SU-DHL-6 (cell line): ENCODE data around the gene ZNF524.

ENCODE experiments used
- EZH2phosphoT487 ChIP-seq: fragments of 200-600 bp; sonication (generic), shearing (Covaris generic); conservative IDR thresholded peaks from 2 replicates; pipeline ENCODE4 v1.6.1; 2018; ENCODE audit warnings: mild to moderate bottlenecking, antibody characterized with exemption, low read length, moderate library complexity, mixed read lengths
- TF ChIP-seq, protein P1 (sequence below): fragments of 200-600 bp; sonication (generic); IDR thresholded peaks from one replicate; pipeline ENCODE4 v1.5.1; 2017; ENCODE audit warnings: antibody characterized with exemption, mild to moderate bottlenecking, low read length, moderate library complexity; ENCODE audit not compliant: insufficient read depth, poor library complexity, severe bottlenecking

- TF ChIP-seq, protein P1, sequence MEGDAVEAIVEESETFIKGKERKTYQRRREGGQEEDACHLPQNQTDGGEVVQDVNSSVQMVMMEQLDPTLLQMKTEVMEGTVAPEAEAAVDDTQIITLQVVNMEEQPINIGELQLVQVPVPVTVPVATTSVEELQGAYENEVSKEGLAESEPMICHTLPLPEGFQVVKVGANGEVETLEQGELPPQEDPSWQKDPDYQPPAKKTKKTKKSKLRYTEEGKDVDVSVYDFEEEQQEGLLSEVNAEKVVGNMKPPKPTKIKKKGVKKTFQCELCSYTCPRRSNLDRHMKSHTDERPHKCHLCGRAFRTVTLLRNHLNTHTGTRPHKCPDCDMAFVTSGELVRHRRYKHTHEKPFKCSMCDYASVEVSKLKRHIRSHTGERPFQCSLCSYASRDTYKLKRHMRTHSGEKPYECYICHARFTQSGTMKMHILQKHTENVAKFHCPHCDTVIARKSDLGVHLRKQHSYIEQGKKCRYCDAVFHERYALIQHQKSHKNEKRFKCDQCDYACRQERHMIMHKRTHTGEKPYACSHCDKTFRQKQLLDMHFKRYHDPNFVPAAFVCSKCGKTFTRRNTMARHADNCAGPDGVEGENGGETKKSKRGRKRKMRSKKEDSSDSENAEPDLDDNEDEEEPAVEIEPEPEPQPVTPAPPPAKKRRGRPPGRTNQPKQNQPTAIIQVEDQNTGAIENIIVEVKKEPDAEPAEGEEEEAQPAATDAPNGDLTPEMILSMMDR = no peak
- no peak for TF ChIP-seq EZH2phosphoT487
These were observed 20.1 kb upstream of the ZNF524 start for GRCh38 chr19:55579766-55580621.
